ENCODE results near the gene RTKN2.

DNA sequence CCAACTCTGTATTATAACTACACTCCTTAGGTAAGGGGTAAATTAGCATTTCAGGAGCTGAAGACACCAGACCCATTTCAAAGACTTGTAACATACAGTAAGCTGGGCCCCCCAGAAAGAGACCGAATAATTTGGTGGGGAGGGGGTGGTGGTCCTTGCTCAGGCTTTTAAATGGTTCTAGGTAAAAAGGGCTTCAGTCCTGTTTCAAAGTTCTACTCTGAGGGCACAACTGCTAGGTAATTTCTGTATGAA is 73.0 kb downstream of the RTKN2 start:
- TF ChIP-seq, protein P1, sequence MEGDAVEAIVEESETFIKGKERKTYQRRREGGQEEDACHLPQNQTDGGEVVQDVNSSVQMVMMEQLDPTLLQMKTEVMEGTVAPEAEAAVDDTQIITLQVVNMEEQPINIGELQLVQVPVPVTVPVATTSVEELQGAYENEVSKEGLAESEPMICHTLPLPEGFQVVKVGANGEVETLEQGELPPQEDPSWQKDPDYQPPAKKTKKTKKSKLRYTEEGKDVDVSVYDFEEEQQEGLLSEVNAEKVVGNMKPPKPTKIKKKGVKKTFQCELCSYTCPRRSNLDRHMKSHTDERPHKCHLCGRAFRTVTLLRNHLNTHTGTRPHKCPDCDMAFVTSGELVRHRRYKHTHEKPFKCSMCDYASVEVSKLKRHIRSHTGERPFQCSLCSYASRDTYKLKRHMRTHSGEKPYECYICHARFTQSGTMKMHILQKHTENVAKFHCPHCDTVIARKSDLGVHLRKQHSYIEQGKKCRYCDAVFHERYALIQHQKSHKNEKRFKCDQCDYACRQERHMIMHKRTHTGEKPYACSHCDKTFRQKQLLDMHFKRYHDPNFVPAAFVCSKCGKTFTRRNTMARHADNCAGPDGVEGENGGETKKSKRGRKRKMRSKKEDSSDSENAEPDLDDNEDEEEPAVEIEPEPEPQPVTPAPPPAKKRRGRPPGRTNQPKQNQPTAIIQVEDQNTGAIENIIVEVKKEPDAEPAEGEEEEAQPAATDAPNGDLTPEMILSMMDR (IDR thresholded peaks at IDR 0.05) = no peak
- TF ChIP-seq POLR2A (IDR thresholded peaks at IDR 0.05) = no peak
